Type B pancreatic cell (in vitro differentiated cells): ENCODE data around the gene GRN. TPM values are rescaled to one million over a fixed set of nuclear protein-coding genes. Genes with fewer than 3 reads are reported as not detected.

Source experiments
- DNase-seq: peaks from one replicate; pipeline ENCODE4 v3.0.0; 2021; ENCODE audit warnings: mixed read lengths; ENCODE audit not compliant: unreplicated experiment; ENCODE audit errors: extremely low spot score
- H3K27ac Mint-ChIP-seq: 2 replicates; pipeline ENCODE4 v1.8.0; 2021; ENCODE audit warnings: mild to moderate bottlenecking, mixed read lengths
- H3K27me3 Mint-ChIP-seq: 2 replicates; pipeline ENCODE4 v1.8.0; 2021; ENCODE audit warnings: mixed read lengths
- H3K36me3 Mint-ChIP-seq: 2 replicates; pipeline ENCODE4 v1.8.0; 2021; ENCODE audit warnings: mixed read lengths
- H3K4me1 Mint-ChIP-seq: one replicate; pipeline ENCODE4 v1.8.0; 2021; ENCODE audit warnings: mixed read lengths; ENCODE audit not compliant: unreplicated experiment
- H3K4me3 Mint-ChIP-seq: 2 replicates; pipeline ENCODE4 v1.8.0; 2021; ENCODE audit warnings: mild to moderate bottlenecking, mixed read lengths
- H3K9me3 Mint-ChIP-seq: 2 replicates; pipeline ENCODE4 v1.8.0; 2021; ENCODE audit warnings: mixed read lengths
- CTCF ChIP-seq: fragments of 200-600 bp; sonication (generic); conservative IDR thresholded peaks from 2 replicates; pipeline ENCODE4 v1.5.0; 2021; ENCODE audit warnings: antibody characterized with exemption, mild to moderate bottlenecking
- total RNA-seq: library from RNA; stranded (reverse); gene quantifications from 2 replicates; pipeline ENCODE4 v1.2.1, GENCODE V29; 2021; ENCODE audit warnings: low replicate concordance

Gene GRN
- total RNA-seq, 1 donor from 2014 or later: 183 TPM

GRCh38 chr17:44375196-44376017 lies 30.3 kb downstream of the GRN start:
- no peak for TF ChIP-seq CTCF
- H3K36me3 Mint-ChIP-seq: no peaks in the 10 kb centered on the region
- no peaks in the 10 kb centered on the region for H3K4me1 Mint-ChIP-seq
- no peak overlapping the region for H3K4me3 Mint-ChIP-seq
- DNase-seq: no peak
- H3K27me3 Mint-ChIP-seq: peaks cover 3% of the 10 kb centered on the region
- no peaks in the 10 kb centered on the region for H3K9me3 Mint-ChIP-seq
- H3K27ac Mint-ChIP-seq: no peak overlapping the region

- H3K27me3 Mint-ChIP-seq: peaks cover 3% of the 10 kb centered on the region
- peak; percentile 64 for TF ChIP-seq CTCF
- H3K9me3 Mint-ChIP-seq: no peaks in the 10 kb centered on the region
- no peak overlapping the region for H3K27ac Mint-ChIP-seq
- H3K4me3 Mint-ChIP-seq: no peak overlapping the region
- no peaks in the 10 kb centered on the region for H3K4me1 Mint-ChIP-seq
- DNase-seq: no peak
- H3K36me3 Mint-ChIP-seq: no peaks in the 10 kb centered on the region
Observed at GRCh38 chr17:44376124-44376523, 31.0 kb downstream of the GRN start.

- Mint-ChIP-seq H3K9me3 (no peaks in the 10 kb centered on the region), H3K4me3 (no peak overlapping the region), H3K27ac (no peak overlapping the region), H3K27me3 (peaks cover 4% of the 10 kb centered on the region), H3K36me3 (no peaks in the 10 kb centered on the region), H3K4me1 (no peaks in the 10 kb centered on the region)
- no peak for DNase-seq
- no peak for TF ChIP-seq CTCF
Observed at GRCh38 chr17:44376779-44377178, 31.7 kb downstream of the GRN start.

- Mint-ChIP-seq H3K9me3 (no peaks in the 10 kb centered on the region), H3K4me1 (no peaks in the 10 kb centered on the region), H3K27me3 (peaks cover 17% of the 10 kb centered on the region), H3K27ac (no peak overlapping the region), H3K4me3 (no peak overlapping the region), H3K36me3 (no peaks in the 10 kb centered on the region)
- DNase-seq: no peak
- no peak for TF ChIP-seq CTCF
Observed at GRCh38 chr17:44378171-44378705, 33.1 kb downstream of the GRN start.

- no peaks in the 10 kb centered on the region for H3K9me3 Mint-ChIP-seq
- no peaks in the 10 kb centered on the region for H3K4me1 Mint-ChIP-seq
- no peak overlapping the region for H3K27ac Mint-ChIP-seq
Observed at GRCh38 chr17:44379887-44380286, 34.8 kb downstream of the GRN start.

More at GRCh38 chr17:44379887-44380286, 34.8 kb downstream of the GRN start:
- no peak for TF ChIP-seq CTCF
- peaks cover 29% of the 10 kb centered on the region for H3K27me3 Mint-ChIP-seq
- H3K4me3 Mint-ChIP-seq: no peak overlapping the region
- no peaks in the 10 kb centered on the region for H3K36me3 Mint-ChIP-seq
- no peak for DNase-seq
